SK-N-SH treated with all-trans-retinoic acid at 6 μM for 48 hours (cell line): ENCODE measurements around the gene EDEM3.
"Not testable (repeated sequence)": the region's sequence is repeated elsewhere in the genome, so short reads cannot be mapped to it uniquely, and the experiment has no call there.

Experiments used
- ATAC-seq: fragments of 200-7000 bp; cut with Tn5 transposase; 3 replicates; pipeline ENCODE4 v1.9.1; 2020; ENCODE audit warnings: mild to moderate bottlenecking, moderate library complexity
- BACH2 ChIP-seq: fragments of 250-450 bp; sonication (Bioruptor Pico); IDR thresholded peaks from 2 replicates; pipeline ENCODE4 v1.9.0; 2021; ENCODE audit warnings: mild to moderate bottlenecking, borderline replicate concordance
- CSDC2 ChIP-seq: fragments of 250-450 bp; sonication (Bioruptor Pico); IDR thresholded peaks from 2 replicates; pipeline ENCODE4 v1.5.0; 2020; ENCODE audit warnings: mild to moderate bottlenecking, moderate library complexity
- ESRRG ChIP-seq: fragments of 250-450 bp; sonication (Bioruptor Pico); IDR thresholded peaks from 2 replicates; pipeline ENCODE4 v1.6.1; 2021; ENCODE audit warnings: mild to moderate bottlenecking
- GLIS3 ChIP-seq: fragments of 250-450 bp; sonication (Bioruptor Pico); IDR thresholded peaks from 2 replicates; pipeline ENCODE4 v1.5.0; 2020; ENCODE audit warnings: mild to moderate bottlenecking, moderate library complexity
- ISL1 ChIP-seq: fragments of 250-450 bp; sonication (Bioruptor Pico); IDR thresholded peaks from 2 replicates; pipeline ENCODE4 v2.1.2; 2022; ENCODE audit warnings: mild to moderate bottlenecking, moderate library complexity
- PPARA ChIP-seq: fragments of 250-450 bp; sonication (Bioruptor Pico); IDR thresholded peaks from 2 replicates; pipeline ENCODE4 v1.5.0; 2020; ENCODE audit warnings: mild to moderate bottlenecking, borderline replicate concordance
- RARB ChIP-seq: fragments of 250-450 bp; sonication (Bioruptor Pico); IDR thresholded peaks from 2 replicates; pipeline ENCODE4 v1.8.0; 2021; ENCODE audit warnings: mild to moderate bottlenecking, moderate library complexity
- SNAI2 ChIP-seq: fragments of 250-450 bp; sonication (Bioruptor Pico); IDR thresholded peaks from 2 replicates; pipeline ENCODE4 v1.5.0; 2020; ENCODE audit warnings: mild to moderate bottlenecking, moderate library complexity
- TCF4 ChIP-seq: fragments of 250-450 bp; sonication (Bioruptor Pico); IDR thresholded peaks from 2 replicates; pipeline ENCODE4 v1.8.0; 2021; ENCODE audit warnings: mild to moderate bottlenecking, moderate library complexity, borderline replicate concordance
- TOX ChIP-seq: fragments of 250-450 bp; sonication (Bioruptor Pico); IDR thresholded peaks from 2 replicates; pipeline ENCODE4 v1.8.0; 2021; ENCODE audit warnings: mild to moderate bottlenecking, moderate library complexity, borderline replicate concordance
- ZC3H10 ChIP-seq: fragments of 250-450 bp; sonication (Bioruptor Pico); IDR thresholded peaks from 2 replicates; pipeline ENCODE4 v1.5.1; 2021; ENCODE audit warnings: mild to moderate bottlenecking, moderate library complexity
- ZFP3 ChIP-seq: fragments of 250-450 bp; sonication (Bioruptor Pico); IDR thresholded peaks from 2 replicates; pipeline ENCODE4 v1.5.0; 2020; ENCODE audit warnings: mild to moderate bottlenecking, moderate library complexity
- ZFP30 ChIP-seq: fragments of 450-650 bp; formaldehyde crosslinking; IDR thresholded peaks from 2 replicates; pipeline ENCODE4 v1.5.0; 2022; ENCODE audit warnings: mild to moderate bottlenecking, moderate library complexity
- ZNF565 ChIP-seq: fragments of 450-650 bp; formaldehyde crosslinking; conservative IDR thresholded peaks from 2 replicates; pipeline ENCODE4 v1.5.0; 2020; ENCODE audit warnings: low read depth, mild to moderate bottlenecking, moderate library complexity
- ZNF70 ChIP-seq: fragments of 450-650 bp; formaldehyde crosslinking; IDR thresholded peaks from 2 replicates; pipeline ENCODE4 v1.5.0; 2020; ENCODE audit warnings: mild to moderate bottlenecking, moderate library complexity
- ZNF8 ChIP-seq: fragments of 450-650 bp; formaldehyde crosslinking; IDR thresholded peaks from 2 replicates; pipeline ENCODE4 v1.5.0; 2020; ENCODE audit warnings: mild to moderate bottlenecking, moderate library complexity
- TF ChIP-seq, protein P1 (sequence below): fragments of 250-450 bp; sonication (Bioruptor Pico); IDR thresholded peaks from 2 replicates; pipeline ENCODE4 v1.5.0; 2020; ENCODE audit warnings: mild to moderate bottlenecking, moderate library complexity
- TF ChIP-seq, protein P2 (sequence below): fragments of 250-450 bp; sonication (Bioruptor Pico); IDR thresholded peaks from 2 replicates; pipeline ENCODE4 v1.5.1; 2020; ENCODE audit warnings: low read depth, mild to moderate bottlenecking, moderate library complexity
- TF ChIP-seq, protein P3 (sequence below): fragments of 250-450 bp; sonication (Bioruptor Pico); IDR thresholded peaks from 2 replicates; pipeline ENCODE4 v1.8.0; 2020; ENCODE audit warnings: mild to moderate bottlenecking, moderate library complexity, borderline replicate concordance
- TF ChIP-seq, protein P4 (sequence below): fragments of 250-450 bp; sonication (Bioruptor Pico); IDR thresholded peaks from 2 replicates; pipeline ENCODE4 v1.5.1; 2021; ENCODE audit warnings: mild to moderate bottlenecking, moderate library complexity
- TF ChIP-seq, protein P5 (sequence below): fragments of 250-450 bp; sonication (Bioruptor Pico); IDR thresholded peaks from 2 replicates; pipeline ENCODE4 v1.8.0; 2021; ENCODE audit warnings: low read depth, mild to moderate bottlenecking, moderate library complexity, borderline replicate concordance

EDEM3 gene

DNA sequence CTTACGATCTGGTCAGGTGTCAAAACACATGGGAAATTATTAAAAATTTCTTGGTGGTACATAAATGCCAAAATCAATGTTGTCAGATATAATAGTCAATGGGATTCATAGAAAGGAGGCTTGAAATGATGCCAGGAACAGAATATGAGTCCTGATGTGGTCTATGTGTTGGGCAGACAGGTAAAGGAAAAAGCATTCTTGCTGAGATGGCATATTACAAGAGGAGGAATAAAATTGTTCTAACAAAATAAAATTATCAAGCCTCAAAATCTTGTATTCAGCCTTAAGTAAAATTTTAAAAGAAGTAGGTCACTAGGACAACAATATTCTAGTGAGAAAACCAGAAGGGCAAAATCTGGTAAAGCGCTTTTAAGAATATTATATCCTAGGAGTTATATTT is 30.9 kb upstream of the EDEM3 start:
- no peak for ATAC-seq
- TF ChIP-seq PPARA = no peak
- no peak for TF ChIP-seq BACH2 (CRISPR knock-in tag)
- no peak for TF ChIP-seq ZNF70 (CRISPR knock-in tag)
- no peak for TF ChIP-seq SNAI2 (CRISPR knock-in tag)
- TF ChIP-seq GLIS3 (CRISPR knock-in tag) = no peak
- no peak for TF ChIP-seq ZFP3 (CRISPR knock-in tag)
- TF ChIP-seq, protein P1, sequence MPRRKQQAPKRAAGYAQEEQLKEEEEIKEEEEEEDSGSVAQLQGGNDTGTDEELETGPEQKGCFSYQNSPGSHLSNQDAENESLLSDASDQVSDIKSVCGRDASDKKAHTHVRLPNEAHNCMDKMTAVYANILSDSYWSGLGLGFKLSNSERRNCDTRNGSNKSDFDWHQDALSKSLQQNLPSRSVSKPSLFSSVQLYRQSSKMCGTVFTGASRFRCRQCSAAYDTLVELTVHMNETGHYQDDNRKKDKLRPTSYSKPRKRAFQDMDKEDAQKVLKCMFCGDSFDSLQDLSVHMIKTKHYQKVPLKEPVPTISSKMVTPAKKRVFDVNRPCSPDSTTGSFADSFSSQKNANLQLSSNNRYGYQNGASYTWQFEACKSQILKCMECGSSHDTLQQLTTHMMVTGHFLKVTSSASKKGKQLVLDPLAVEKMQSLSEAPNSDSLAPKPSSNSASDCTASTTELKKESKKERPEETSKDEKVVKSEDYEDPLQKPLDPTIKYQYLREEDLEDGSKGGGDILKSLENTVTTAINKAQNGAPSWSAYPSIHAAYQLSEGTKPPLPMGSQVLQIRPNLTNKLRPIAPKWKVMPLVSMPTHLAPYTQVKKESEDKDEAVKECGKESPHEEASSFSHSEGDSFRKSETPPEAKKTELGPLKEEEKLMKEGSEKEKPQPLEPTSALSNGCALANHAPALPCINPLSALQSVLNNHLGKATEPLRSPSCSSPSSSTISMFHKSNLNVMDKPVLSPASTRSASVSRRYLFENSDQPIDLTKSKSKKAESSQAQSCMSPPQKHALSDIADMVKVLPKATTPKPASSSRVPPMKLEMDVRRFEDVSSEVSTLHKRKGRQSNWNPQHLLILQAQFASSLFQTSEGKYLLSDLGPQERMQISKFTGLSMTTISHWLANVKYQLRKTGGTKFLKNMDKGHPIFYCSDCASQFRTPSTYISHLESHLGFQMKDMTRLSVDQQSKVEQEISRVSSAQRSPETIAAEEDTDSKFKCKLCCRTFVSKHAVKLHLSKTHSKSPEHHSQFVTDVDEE (CRISPR knock-in tag) = no peak

DNA sequence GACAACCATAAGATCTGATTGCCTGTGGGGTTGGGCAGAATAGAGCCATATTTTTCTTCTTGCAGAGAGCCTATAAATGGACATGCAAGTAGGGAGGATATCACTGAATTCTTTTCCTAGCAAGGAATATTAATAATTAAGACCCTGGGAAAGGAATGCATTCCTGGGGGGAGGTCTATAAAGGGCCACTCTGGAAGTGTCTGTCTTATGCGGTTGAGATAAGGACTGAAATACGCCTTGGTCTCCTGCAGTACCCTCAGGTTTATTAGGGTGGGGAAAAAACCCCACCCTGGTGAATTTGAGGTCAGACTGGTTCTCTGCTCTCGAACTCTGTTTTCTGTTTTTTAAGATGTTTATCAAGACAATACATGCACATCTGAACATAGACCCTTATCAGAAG is 29.1 kb upstream of the EDEM3 start:
- ATAC-seq = not testable (repeated sequence)

DNA sequence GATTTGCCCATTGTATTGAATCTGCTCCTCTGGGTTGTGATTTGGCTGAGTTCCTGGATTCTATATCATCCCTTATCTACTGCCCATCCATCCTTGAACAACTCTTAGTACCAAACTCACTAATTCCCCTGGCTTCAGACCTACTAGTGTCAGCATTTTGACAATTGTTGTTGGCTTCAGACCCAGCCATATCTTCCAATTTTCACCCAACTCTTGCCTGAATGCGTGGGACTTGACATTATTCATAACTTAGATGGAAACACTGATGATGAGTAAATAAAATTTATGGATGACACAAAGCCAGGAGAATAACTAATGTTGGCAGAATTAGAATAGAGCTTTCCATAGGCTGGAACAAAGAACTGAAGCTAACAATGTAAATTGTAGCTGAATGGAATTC is 27.3 kb upstream of the EDEM3 start:
- ATAC-seq = no peak
- TF ChIP-seq CSDC2 (CRISPR knock-in tag) = no peak
- TF ChIP-seq, protein P2, sequence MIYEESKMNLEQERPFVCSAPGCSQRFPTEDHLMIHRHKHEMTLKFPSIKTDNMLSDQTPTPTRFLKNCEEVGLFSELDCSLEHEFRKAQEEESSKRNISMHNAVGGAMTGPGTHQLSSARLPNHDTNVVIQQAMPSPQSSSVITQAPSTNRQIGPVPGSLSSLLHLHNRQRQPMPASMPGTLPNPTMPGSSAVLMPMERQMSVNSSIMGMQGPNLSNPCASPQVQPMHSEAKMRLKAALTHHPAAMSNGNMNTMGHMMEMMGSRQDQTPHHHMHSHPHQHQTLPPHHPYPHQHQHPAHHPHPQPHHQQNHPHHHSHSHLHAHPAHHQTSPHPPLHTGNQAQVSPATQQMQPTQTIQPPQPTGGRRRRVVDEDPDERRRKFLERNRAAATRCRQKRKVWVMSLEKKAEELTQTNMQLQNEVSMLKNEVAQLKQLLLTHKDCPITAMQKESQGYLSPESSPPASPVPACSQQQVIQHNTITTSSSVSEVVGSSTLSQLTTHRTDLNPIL (CRISPR knock-in tag) = no peak
- TF ChIP-seq, protein P3, sequence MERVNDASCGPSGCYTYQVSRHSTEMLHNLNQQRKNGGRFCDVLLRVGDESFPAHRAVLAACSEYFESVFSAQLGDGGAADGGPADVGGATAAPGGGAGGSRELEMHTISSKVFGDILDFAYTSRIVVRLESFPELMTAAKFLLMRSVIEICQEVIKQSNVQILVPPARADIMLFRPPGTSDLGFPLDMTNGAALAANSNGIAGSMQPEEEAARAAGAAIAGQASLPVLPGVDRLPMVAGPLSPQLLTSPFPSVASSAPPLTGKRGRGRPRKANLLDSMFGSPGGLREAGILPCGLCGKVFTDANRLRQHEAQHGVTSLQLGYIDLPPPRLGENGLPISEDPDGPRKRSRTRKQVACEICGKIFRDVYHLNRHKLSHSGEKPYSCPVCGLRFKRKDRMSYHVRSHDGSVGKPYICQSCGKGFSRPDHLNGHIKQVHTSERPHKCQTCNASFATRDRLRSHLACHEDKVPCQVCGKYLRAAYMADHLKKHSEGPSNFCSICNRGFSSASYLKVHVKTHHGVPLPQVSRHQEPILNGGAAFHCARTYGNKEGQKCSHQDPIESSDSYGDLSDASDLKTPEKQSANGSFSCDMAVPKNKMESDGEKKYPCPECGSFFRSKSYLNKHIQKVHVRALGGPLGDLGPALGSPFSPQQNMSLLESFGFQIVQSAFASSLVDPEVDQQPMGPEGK (CRISPR knock-in tag) = no peak
- TF ChIP-seq ISL1 = no peak
- TF ChIP-seq TOX (CRISPR knock-in tag) = no peak
- TF ChIP-seq RARB (CRISPR knock-in tag) = no peak
- TF ChIP-seq TCF4 (CRISPR knock-in tag) = no peak
- no peak for TF ChIP-seq ESRRG (CRISPR knock-in tag)
- no peak for TF ChIP-seq BACH2 (CRISPR knock-in tag)
- TF ChIP-seq ZC3H10 (CRISPR knock-in tag) = no peak
- no peak for TF ChIP-seq PPARA
- TF ChIP-seq, protein P4, sequence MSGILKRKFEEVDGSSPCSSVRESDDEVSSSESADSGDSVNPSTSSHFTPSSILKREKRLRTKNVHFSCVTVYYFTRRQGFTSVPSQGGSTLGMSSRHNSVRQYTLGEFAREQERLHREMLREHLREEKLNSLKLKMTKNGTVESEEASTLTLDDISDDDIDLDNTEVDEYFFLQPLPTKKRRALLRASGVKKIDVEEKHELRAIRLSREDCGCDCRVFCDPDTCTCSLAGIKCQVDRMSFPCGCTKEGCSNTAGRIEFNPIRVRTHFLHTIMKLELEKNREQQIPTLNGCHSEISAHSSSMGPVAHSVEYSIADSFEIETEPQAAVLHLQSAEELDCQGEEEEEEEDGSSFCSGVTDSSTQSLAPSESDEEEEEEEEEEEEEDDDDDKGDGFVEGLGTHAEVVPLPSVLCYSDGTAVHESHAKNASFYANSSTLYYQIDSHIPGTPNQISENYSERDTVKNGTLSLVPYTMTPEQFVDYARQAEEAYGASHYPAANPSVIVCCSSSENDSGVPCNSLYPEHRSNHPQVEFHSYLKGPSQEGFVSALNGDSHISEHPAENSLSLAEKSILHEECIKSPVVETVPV = no peak
- no peak for TF ChIP-seq ZNF8 (CRISPR knock-in tag)
- TF ChIP-seq, protein P5, sequence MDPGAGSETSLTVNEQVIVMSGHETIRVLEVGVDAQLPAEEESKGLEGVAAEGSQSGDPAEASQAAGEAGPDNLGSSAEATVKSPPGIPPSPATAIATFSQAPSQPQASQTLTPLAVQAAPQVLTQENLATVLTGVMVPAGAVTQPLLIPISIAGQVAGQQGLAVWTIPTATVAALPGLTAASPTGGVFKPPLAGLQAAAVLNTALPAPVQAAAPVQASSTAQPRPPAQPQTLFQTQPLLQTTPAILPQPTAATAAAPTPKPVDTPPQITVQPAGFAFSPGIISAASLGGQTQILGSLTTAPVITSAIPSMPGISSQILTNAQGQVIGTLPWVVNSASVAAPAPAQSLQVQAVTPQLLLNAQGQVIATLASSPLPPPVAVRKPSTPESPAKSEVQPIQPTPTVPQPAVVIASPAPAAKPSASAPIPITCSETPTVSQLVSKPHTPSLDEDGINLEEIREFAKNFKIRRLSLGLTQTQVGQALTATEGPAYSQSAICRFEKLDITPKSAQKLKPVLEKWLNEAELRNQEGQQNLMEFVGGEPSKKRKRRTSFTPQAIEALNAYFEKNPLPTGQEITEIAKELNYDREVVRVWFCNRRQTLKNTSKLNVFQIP (CRISPR knock-in tag) = no peak
- TF ChIP-seq ZNF565 (CRISPR knock-in tag) = no peak
- no peak for TF ChIP-seq ZNF70 (CRISPR knock-in tag)
- TF ChIP-seq, protein P1 (CRISPR knock-in tag) = no peak
- no peak for TF ChIP-seq ZFP30 (CRISPR knock-in tag)
